ENCODE measurements around the gene RBBP5. TPM values are rescaled to one million over a fixed set of nuclear protein-coding genes. Genes with fewer than 3 reads are reported as not detected.

RBBP5 gene
- total RNA-seq, 2 experiments from 2014 or later = 14.8 to 15.6 TPM

DNA sequence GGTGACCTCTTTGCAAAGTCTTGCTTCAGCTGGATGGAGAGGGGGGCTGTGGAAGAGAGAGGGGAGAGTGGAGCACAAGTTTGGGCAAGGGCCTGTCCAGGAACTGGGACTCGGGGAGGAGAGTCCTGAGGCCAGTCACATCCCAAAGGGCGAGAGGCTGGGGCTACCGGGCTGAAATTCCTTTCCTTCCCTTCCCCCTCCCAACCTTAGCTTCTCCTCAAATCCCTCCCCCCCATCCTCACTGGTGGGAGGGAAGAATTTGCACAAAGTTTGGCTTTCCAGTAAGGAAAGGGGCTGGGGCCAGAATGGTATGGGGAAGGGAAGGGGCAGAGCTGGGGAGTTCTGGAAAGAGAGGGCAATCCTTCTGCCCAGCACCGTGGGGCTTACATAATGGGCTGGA, 77.9 kb downstream of the RBBP5 start:
- no peak for DNase-seq
- Histone ChIP-seq H3K27me3 (ENCODE audit: control insufficient read depth in 1 of 2, insufficient read depth in 2 of 2, low read length in 2 of 2) (peaks cover 21 to 29% of the 10 kb centered on the region in 2 experiments), H3K4me1 (ENCODE audit: insufficient read depth, low read length) (no peaks in the 10 kb centered on the region), H3K9me3 (ENCODE audit: control insufficient read depth in 1 of 2, insufficient read depth in 1 of 2, low read length in 2 of 2) (peaks cover 0 to 7% of the 10 kb centered on the region in 2 experiments), H3K27ac (ENCODE audit: low read depth in 1 of 2, low read length in 2 of 2) (no peak overlapping the region), H3K4me3 (ENCODE audit: low read length) (no peak overlapping the region), H3K36me3 (ENCODE audit: insufficient read depth, low read length) (no peaks in the 10 kb centered on the region)
- Mint-ChIP-seq H3K4me1 (ENCODE audit: low read depth) (no peaks in the 10 kb centered on the region), H3K4me3 (no peak overlapping the region), H3K36me3 (ENCODE audit: low read depth) (no peaks in the 10 kb centered on the region), H3K27me3 (peaks cover 75% of the 10 kb centered on the region), H3K27ac (no peak overlapping the region), H3K9me3 (no peaks in the 10 kb centered on the region)
- intact Hi-C loops (cut with DNase I, micrococcal nuclease) = no loop called here
- ChIA-PET CTCF (no interaction called here), POLR2A (no interaction called here)
- ATAC-seq (ENCODE audit: poor library complexity) = no peak
- TF ChIP-seq CTCF (IDR thresholded peaks at IDR 0.05) = no peak

DNA sequence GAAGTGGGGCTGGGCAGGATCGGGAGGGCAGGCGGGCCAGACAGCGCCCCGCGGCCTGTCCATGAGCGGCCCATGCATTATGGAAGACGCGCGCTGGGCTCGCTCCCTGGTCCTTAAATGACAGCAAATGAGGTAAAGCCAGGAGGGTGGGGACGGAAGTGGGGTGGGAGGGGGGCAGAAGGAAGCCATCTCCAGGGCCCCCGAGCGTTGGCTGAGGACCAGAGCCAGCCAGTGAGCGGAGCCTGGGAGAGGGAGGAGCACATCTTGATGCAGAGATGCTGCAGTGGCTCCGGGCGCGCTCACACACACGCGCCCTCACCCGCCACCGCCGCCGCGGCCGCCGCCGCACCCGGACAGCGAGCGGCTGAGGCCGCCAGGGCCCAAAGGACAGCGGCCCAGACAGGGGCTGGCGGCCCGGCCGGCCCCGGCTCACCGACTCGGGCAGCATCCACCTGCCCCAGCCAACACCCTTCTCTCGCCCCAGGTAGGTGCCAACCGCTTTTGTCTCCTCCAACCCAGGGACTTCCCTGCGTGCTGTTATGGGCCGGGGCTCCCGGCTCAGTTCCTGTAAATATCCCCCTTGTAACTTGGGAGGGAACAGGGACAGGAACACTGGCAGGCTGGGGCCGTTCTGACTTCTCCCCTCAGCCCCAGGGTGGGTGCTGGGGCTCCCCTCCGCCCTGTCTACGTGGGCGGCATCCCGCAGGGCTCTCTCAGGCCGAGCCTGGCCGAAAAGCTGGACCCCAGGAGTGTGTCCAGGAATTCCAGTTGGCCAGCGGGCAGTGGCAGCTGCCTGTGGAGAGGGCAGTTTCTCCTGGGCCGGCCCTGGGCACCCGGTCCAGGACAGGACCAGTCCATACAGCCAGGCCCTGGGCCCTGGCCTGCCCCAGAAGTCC, 78.6 kb downstream of the RBBP5 start, which contains the start of gene CNTN2:
CNTN2 (plus strand) TSS at position 302 of the 896 bp plus-strand sequence. CDS start 9,974 bp downstream, outside the sequence.
- Mint-ChIP-seq H3K4me1 (ENCODE audit: low read depth) (no peaks in the 10 kb centered on the region), H3K27ac (no peak within 1 kb of the TSS), H3K36me3 (ENCODE audit: low read depth) (no peaks in the 10 kb centered on the region), H3K27me3 (peaks cover 78% of the 10 kb centered on the region), H3K9me3 (no peaks in the 10 kb centered on the region), H3K4me3 (no peak within 1 kb of the TSS)
- ATAC-seq (ENCODE audit: poor library complexity) (no peak), DNase-seq (no peak)
- Histone ChIP-seq H3K27me3 (ENCODE audit: control insufficient read depth in 1 of 2, insufficient read depth in 2 of 2, low read length in 2 of 2) (peaks cover 19 to 29% of the 10 kb centered on the region in 2 experiments), H3K9me3 (ENCODE audit: control insufficient read depth in 1 of 2, insufficient read depth in 1 of 2, low read length in 2 of 2) (peaks cover 0 to 7% of the 10 kb centered on the region in 2 experiments), H3K4me1 (ENCODE audit: insufficient read depth, low read length) (no peaks in the 10 kb centered on the region), H3K27ac (ENCODE audit: low read depth in 1 of 2, low read length in 2 of 2) (no peak within 1 kb of the TSS), H3K36me3 (ENCODE audit: insufficient read depth, low read length) (no peaks in the 10 kb centered on the region), H3K4me3 (ENCODE audit: low read length) (no peak within 1 kb of the TSS)
- ChIA-PET CTCF (no interaction called here), POLR2A (no interaction called here)
- no peak for TF ChIP-seq CTCF (IDR thresholded peaks at IDR 0.05)
- intact Hi-C loops (cut with DNase I, micrococcal nuclease) = no loop called here

DNA sequence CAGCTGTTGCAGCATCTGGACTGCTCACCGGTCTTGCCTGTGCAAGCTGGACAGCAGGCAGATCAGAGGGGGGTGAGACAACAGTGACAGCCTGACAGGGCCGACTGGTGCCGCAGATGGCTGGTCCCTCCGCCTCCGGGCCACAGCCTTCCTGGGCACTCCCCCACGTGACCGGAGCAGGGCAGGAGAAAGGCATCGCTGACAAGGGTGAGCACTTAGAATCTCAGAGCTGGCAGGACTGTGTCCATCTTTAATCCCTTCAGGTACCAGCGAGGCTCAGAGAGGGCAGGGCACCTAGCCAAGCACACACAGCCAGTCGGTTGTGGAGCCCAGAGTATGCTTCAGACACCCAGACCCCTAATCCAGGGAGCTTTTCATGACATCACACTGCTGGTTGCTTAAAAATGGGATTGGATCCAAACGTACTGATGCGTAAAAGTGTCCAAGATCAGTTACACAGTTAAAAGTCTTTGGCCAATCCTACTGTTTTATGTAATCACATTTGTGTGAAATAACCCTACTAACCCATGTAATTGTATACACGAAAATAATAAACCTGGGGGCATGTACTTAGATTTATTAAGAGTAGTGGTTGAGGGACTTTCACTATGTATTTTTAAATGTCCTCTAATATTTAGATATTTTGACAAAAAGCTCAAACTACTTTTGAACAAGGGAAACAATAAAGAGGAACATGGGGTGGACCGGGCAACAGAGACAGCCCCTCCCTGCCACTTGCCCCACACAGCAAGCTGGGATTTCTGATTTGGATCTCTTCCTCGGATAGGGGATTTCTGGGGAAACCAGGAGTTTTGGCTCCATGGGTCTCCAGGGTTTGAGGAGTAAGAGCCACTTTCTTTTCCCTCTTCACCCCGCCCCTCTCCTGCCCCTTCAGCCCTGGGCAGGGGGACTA, 79.5 kb downstream of the RBBP5 start:
- H3K4me3 ChIP-seq (ENCODE audit: low read length) = no peak overlapping the region
- H3K4me1 Mint-ChIP-seq (ENCODE audit: low read depth) = no peaks in the 10 kb centered on the region
- no peaks in the 10 kb centered on the region for H3K9me3 Mint-ChIP-seq
- H3K36me3 ChIP-seq (ENCODE audit: insufficient read depth, low read length) = no peaks in the 10 kb centered on the region
- H3K4me3 Mint-ChIP-seq = no peak overlapping the region
- no peaks in the 10 kb centered on the region for H3K4me1 ChIP-seq (ENCODE audit: insufficient read depth, low read length)
- H3K27ac Mint-ChIP-seq = no peak overlapping the region
- peaks cover 74% of the 10 kb centered on the region for H3K27me3 Mint-ChIP-seq
- DNase-seq (no peak), ATAC-seq (ENCODE audit: poor library complexity) (no peak)
- intact Hi-C loops (cut with DNase I, micrococcal nuclease) = no loop called here
- no peak overlapping the region for H3K27ac ChIP-seq (ENCODE audit: low read depth in 1 of 2, low read length in 2 of 2)
- H3K36me3 Mint-ChIP-seq (ENCODE audit: low read depth) = no peaks in the 10 kb centered on the region
- H3K9me3 ChIP-seq (ENCODE audit: control insufficient read depth in 1 of 2, insufficient read depth in 1 of 2, low read length in 2 of 2) = peaks cover 0 to 7% of the 10 kb centered on the region in 2 experiments
- no peak for TF ChIP-seq CTCF (IDR thresholded peaks at IDR 0.05)
- ChIA-PET POLR2A (no interaction called here), CTCF (no interaction called here)
- peaks cover 19 to 29% of the 10 kb centered on the region in 2 experiments for H3K27me3 ChIP-seq (ENCODE audit: control insufficient read depth in 1 of 2, insufficient read depth in 2 of 2, low read length in 2 of 2)

Data from CD4-positive, alpha-beta T cell (primary cell).